Sigmoid colon (tissue), 7 donors: ENCODE results near the gene GNAI2. TPM values are rescaled to one million over a fixed set of nuclear protein-coding genes. Genes with fewer than 3 reads are reported as not detected.
A peak's percentile ranks its signal among the peaks of the same experiment; 100 is the strongest.

Source experiments
- DNase-seq: peaks from one replicate; pipeline ENCODE4 v3.0.0-alpha.2; 2019
- H3K27ac ChIP-seq, 4 donors: fragments of 200-600 bp; sonication (generic); one replicate each; pipeline ENCODE4 v1.5.1; 2016 to 2019; ENCODE audit warnings: mild to moderate bottlenecking in 1 of 4
- H3K27me3 ChIP-seq, 3 donors: fragments of 200-600 bp; sonication (generic); one replicate each; pipeline ENCODE4 v1.5.1; 2019; ENCODE audit warnings: mild to moderate bottlenecking in 1 of 3
- H3K36me3 ChIP-seq, 4 donors: fragments of 200-600 bp; sonication (generic); one replicate each; pipeline ENCODE4 v1.5.1; 2016 to 2019
- H3K4me1 ChIP-seq, 4 donors: fragments of 200-600 bp; sonication (generic); one replicate each; pipeline ENCODE4 v1.5.1; 2017 to 2019
- H3K4me3 ChIP-seq, 4 donors: fragments of 200-600 bp; sonication (generic); one replicate each; pipeline ENCODE4 v1.5.1; 2017 to 2019; ENCODE audit warnings: mild to moderate bottlenecking in 2 of 4, moderate library complexity in 1 of 4
- H3K9me3 ChIP-seq, 4 donors: fragments of 200-600 bp in 3 of 4; sonication (generic) in 3 of 4; one replicate each; pipeline versions ENCODE4 v1.5.1 to v1.6.1; 2013 to 2019
- EP300 ChIP-seq, 4 donors: sonication (generic); formaldehyde crosslinking; IDR thresholded peaks; one replicate each; pipeline ENCODE4 v1.6.1; 2017; ENCODE audit warnings: antibody characterized with exemption in 4 of 4
- POLR2A ChIP-seq, 2 donors: fragments of 450-650 bp; IDR thresholded peaks; one replicate each; pipeline ENCODE4 v1.6.1; 2016; ENCODE audit warnings: antibody characterized with exemption in 2 of 2, mild to moderate bottlenecking in 2 of 2, moderate library complexity in 2 of 2
- POLR2AphosphoS5 ChIP-seq, 4 donors: sonication (generic); formaldehyde crosslinking; IDR thresholded peaks; one replicate each; pipeline ENCODE4 v1.6.1; 2017; ENCODE audit warnings: antibody characterized with exemption in 4 of 4
- WGBS, 2 donors: extraction: QIAGEN DNeasy Blood & Tissue Kit; methylation state at CpG; one replicate each; pipeline ENCODE4 v1.1.7; 2013; 5-methylcytosine and 5-hydroxymethylcytosine counted together
- intact Hi-C: fragments of 100-400 bp; cut with DNase I; formaldehyde crosslinking; loops from one replicate; pipeline ENCODE4 v1.15.1; 2023
- polyA plus RNA-seq, 3 donors: library from polyadenylated mRNA; stranded (reverse); fragments of 200-250 nt; gene quantifications; one replicate each; pipeline ENCODE4 v1.2.3, GENCODE V29; 2013
- total RNA-seq, 4 donors: library from RNA; depleted of rRNA; stranded (reverse); fragments of >200 nt; gene quantifications; one replicate each; pipeline ENCODE4 v1.1.0, GENCODE V29; 2016
- TF ChIP-seq, protein P1 (sequence below), 4 experiments: fragments of 450-650 bp in 3 of 4; fragments of 200-600 bp in 1 of 4; IDR thresholded peaks; one replicate each; pipeline ENCODE4 v1.5.1; 2016 to 2019; ENCODE audit warnings: antibody characterized with exemption in 4 of 4, mild to moderate bottlenecking in 3 of 4, moderate library complexity in 2 of 4
- donor health status: healthy with polysubstance abuse.
- donor health status: Bipolar disorder and iron deficiency.
- donor health status: healthy.

GNAI2 gene
- total and polyA plus RNA-seq, 7 donors = 43.9 to 171 (median 149) TPM

DNA sequence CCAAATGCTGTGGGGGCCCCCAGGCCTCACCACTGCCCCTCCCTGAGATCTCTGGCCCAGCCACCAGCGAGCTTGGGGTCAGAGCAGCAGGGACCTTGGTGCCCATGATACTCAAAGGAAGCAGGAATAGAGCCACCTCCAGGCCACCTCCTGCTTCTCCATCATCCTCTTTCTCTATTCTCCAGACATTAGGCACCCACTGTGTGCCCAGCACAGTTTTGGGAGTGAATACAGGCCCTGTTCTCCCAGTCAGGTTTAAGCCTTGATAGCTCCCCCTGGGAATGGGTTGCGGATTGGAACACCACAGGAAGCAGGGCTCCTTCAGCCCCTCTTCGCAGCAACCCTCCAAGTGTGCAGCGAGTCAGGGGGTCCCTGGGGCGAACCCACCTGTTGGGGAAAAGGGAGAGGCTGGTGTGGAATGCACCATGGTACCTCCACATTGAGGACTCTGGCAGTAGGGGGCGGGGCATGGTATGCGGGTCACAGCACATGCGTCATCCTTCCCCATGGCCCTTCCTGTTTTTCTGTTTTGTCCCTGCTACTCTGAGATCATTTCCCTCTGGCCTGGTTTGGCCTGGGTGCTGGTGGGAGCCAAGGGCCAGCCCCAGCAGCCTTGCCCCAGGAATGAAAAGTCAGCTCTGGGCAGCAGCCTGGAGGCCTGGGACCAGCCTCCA is 18.7 kb downstream of the GNAI2 start:
- DNase-seq = peak; percentile 85

DNA sequence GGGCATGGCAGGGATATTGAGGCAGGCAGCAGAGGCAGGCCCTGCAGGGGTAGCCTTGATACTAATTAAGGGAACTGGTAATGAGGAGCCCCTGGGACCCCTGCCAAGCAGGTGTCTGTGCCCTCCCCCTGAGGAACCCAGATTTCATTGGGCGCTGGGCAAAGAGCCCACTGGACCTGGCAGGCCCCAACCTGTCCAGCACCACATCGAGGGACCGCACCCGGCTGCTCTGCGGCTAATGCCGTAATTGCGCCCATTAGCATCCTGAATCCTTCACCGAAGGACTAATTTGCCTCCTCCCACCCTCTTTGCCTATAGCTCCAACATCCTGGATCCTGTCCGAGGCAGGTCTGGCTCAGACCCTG is 19.2 kb downstream of the GNAI2 start:
- Histone ChIP-seq H3K27me3 (no peaks in the 10 kb centered on the region), H3K4me1 (peaks cover 4 to 36% (median 22%) of the 10 kb centered on the region in 4 donors), H3K27ac (peak overlapping the region; percentile 63 to 76 (median 64)), H3K9me3 (no peaks in the 10 kb centered on the region), H3K4me3 (no peak overlapping the region), H3K36me3 (peaks cover 30 to 87% (median 48%) of the 10 kb centered on the region in 4 donors)
- no peak for TF ChIP-seq EP300 (IDR thresholded peaks at IDR 0.05)
- TF ChIP-seq, protein P1, sequence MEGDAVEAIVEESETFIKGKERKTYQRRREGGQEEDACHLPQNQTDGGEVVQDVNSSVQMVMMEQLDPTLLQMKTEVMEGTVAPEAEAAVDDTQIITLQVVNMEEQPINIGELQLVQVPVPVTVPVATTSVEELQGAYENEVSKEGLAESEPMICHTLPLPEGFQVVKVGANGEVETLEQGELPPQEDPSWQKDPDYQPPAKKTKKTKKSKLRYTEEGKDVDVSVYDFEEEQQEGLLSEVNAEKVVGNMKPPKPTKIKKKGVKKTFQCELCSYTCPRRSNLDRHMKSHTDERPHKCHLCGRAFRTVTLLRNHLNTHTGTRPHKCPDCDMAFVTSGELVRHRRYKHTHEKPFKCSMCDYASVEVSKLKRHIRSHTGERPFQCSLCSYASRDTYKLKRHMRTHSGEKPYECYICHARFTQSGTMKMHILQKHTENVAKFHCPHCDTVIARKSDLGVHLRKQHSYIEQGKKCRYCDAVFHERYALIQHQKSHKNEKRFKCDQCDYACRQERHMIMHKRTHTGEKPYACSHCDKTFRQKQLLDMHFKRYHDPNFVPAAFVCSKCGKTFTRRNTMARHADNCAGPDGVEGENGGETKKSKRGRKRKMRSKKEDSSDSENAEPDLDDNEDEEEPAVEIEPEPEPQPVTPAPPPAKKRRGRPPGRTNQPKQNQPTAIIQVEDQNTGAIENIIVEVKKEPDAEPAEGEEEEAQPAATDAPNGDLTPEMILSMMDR (IDR thresholded peaks at IDR 0.05) = no peak
- no peak for TF ChIP-seq POLR2AphosphoS5 (IDR thresholded peaks at IDR 0.05)
- no peak for TF ChIP-seq POLR2A (IDR thresholded peaks at IDR 0.05)
- DNase-seq = no peak
- intact Hi-C loops = no loop called here
- WGBS, 2 donors = 90 to 95% methylated on average over 9 of the region's 9 CpGs

More for the DNA sequence above, 18.7 kb downstream of the GNAI2 start:
- Histone ChIP-seq H3K27ac (peak overlapping the region; percentile 63 to 76 (median 64)), H3K27me3 (no peaks in the 10 kb centered on the region), H3K9me3 (no peaks in the 10 kb centered on the region), H3K4me1 (peaks cover 4 to 37% (median 23%) of the 10 kb centered on the region in 4 donors), H3K4me3 (no peak overlapping the region), H3K36me3 (peaks cover 30 to 87% (median 49%) of the 10 kb centered on the region in 4 donors)
- TF ChIP-seq POLR2AphosphoS5 (IDR thresholded peaks at IDR 0.05) = peak in 3 of 4 donors; percentile 16 to 66 (median 44)
- TF ChIP-seq POLR2A (IDR thresholded peaks at IDR 0.05) = no peak
- WGBS, 2 donors = 85 to 88% methylated on average over 8 of the region's 8 CpGs
- intact Hi-C loops = no loop called here

DNA sequence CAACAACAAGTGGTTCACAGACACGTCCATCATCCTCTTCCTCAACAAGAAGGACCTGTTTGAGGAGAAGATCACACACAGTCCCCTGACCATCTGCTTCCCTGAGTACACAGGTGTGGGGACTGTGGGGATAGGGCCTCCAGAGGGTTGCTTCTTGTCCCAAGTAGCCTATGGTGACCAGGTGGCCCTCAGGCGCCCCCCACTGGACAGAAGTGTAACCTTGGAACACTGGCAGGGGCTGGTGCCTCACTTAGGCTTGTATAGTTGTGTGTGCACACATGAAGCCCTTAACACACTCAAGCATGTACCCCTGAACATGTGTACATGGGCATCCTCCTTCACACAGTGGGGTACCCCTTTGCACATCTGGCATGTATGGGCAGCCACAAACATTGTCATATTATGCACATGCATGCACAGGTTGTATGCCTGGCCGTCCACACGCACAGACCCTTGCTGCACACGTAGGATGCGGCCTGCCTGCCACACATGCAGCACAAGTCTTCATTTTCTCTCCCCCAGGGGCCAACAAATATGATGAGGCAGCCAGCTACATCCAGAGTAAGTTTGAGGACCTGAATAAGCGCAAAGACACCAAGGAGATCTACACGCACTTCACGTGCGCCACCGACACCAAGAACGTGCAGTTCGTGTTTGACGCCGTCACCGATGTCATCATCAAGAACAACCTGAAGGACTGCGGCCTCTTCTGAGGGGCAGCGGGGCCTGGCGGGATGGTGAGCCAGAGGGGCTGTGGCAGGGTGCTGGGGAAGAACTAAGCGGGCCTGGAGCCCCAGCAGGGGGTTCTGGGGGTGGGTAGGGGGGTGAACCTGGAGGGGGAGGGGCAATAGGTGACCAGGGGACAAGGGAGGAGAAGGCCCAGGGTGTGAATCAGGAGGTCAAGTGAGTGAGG is 21.2 kb downstream of the GNAI2 start:
- intact Hi-C loops = no loop called here
- H3K27me3 ChIP-seq = no peaks in the 10 kb centered on the region
- H3K27ac ChIP-seq = peak overlapping the region; percentile 25 to 99 (median 96)
- WGBS, 2 donors = 91 to 93% methylated on average over 20 of the region's 20 CpGs
- no peaks in the 10 kb centered on the region for H3K9me3 ChIP-seq
- H3K36me3 ChIP-seq = peaks cover 30 to 72% (median 41%) of the 10 kb centered on the region in 4 donors
- TF ChIP-seq, protein P1 (IDR thresholded peaks at IDR 0.05) = peak in 3 of 4 experiments; percentile 15 to 37 (median 34)
- TF ChIP-seq EP300 (IDR thresholded peaks at IDR 0.05) (no peak), POLR2AphosphoS5 (IDR thresholded peaks at IDR 0.05) (no peak), POLR2A (IDR thresholded peaks at IDR 0.05) (no peak)
- peaks cover 4 to 39% (median 26%) of the 10 kb centered on the region in 4 donors for H3K4me1 ChIP-seq
- DNase-seq = no peak
- H3K4me3 ChIP-seq = no peak overlapping the region

DNA sequence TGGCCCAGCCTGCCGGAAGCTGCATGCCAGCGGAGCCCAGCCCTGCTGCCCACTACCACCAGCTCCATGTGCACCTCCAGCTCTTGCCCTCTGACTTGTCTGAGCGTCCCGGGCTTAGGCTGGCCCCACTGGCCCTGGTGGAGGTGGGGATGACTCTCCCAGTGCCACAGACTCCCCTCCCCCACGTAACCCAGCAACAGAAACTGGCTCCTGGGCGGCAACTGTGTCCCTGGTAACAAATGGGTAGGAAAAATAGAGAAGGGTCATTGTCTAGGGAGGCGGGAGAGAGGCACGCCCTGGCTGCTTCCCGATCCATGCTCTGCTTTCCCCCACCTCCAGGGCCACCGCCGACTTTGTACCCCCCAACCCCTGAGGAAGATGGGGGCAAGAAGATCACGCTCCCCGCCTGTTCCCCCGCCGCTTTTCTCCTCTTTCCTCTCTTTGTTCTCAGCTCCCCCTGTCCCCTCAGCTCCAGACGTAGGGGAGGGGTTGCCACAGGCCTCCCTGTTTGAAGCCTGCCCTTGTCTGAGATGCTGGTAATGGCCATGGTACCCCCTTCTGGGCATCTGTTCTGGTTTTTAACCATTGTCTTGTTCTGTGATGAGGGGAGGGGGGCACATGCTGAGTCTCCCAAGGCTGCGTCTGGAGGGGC is 22.2 kb downstream of the GNAI2 start:
- Histone ChIP-seq H3K36me3 (peaks cover 21 to 63% (median 35%) of the 10 kb centered on the region in 4 donors), H3K27me3 (no peaks in the 10 kb centered on the region), H3K27ac (peak overlapping the region; percentile 93 to 99 (median 99)), H3K4me3 (no peak overlapping the region), H3K9me3 (no peaks in the 10 kb centered on the region), H3K4me1 (peaks cover 4 to 39% (median 26%) of the 10 kb centered on the region in 4 donors)
- intact Hi-C loops = no loop called here
- TF ChIP-seq POLR2AphosphoS5 (IDR thresholded peaks at IDR 0.05) = no peak
- no peak for TF ChIP-seq POLR2A (IDR thresholded peaks at IDR 0.05)
- TF ChIP-seq, protein P1 (IDR thresholded peaks at IDR 0.05) = no peak
- TF ChIP-seq EP300 (IDR thresholded peaks at IDR 0.05) = no peak
- no peak for DNase-seq
- 90% methylated on average over 17 of the region's 17 CpGs for WGBS, 2 donors
